GM20000 (cell line): Measurements from ENCODE around the gene TAF1D.
"Not testable (repeated sequence)": the region's sequence is repeated elsewhere in the genome, so short reads cannot be mapped to it uniquely, and the experiment has no call there.

Source experiments
- DNase-seq: peaks from one replicate; pipeline ENCODE4 v3.0.0; 2012; ENCODE audit warnings: low spot score
- TF ChIP-seq, protein P1 (sequence below): IDR thresholded peaks from 2 replicates; pipeline ENCODE4 v1.5.1; 2012; ENCODE audit warnings: mild to moderate bottlenecking, control low read depth; ENCODE audit errors: extremely low read depth, missing control alignments

TAF1D gene

GRCh38 chr11:93761910-93762309, 20.6 kb upstream of the TAF1D start:
- DNase-seq, result no peak
- TF ChIP-seq, protein P1, sequence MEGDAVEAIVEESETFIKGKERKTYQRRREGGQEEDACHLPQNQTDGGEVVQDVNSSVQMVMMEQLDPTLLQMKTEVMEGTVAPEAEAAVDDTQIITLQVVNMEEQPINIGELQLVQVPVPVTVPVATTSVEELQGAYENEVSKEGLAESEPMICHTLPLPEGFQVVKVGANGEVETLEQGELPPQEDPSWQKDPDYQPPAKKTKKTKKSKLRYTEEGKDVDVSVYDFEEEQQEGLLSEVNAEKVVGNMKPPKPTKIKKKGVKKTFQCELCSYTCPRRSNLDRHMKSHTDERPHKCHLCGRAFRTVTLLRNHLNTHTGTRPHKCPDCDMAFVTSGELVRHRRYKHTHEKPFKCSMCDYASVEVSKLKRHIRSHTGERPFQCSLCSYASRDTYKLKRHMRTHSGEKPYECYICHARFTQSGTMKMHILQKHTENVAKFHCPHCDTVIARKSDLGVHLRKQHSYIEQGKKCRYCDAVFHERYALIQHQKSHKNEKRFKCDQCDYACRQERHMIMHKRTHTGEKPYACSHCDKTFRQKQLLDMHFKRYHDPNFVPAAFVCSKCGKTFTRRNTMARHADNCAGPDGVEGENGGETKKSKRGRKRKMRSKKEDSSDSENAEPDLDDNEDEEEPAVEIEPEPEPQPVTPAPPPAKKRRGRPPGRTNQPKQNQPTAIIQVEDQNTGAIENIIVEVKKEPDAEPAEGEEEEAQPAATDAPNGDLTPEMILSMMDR, result no peak

DNA sequence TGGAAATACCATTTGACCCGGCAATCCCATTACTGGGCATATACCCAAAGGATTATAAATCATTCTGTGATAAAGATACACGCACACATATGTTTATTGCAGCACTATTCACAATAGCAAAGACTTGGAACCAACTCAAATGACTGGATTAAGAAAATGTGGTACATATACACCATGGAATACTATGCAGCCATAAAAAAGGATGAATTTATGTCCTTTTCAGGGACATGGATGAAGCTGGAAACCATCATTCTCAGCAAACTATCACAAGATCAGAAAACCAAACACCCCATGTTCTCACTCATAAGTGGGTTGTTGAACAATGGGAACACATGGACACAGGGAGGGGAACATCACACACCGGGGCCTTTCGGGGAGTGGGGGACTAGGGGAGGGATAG, 17.8 kb upstream of the TAF1D start:
- DNase-seq, result not testable (repeated sequence)

DNA sequence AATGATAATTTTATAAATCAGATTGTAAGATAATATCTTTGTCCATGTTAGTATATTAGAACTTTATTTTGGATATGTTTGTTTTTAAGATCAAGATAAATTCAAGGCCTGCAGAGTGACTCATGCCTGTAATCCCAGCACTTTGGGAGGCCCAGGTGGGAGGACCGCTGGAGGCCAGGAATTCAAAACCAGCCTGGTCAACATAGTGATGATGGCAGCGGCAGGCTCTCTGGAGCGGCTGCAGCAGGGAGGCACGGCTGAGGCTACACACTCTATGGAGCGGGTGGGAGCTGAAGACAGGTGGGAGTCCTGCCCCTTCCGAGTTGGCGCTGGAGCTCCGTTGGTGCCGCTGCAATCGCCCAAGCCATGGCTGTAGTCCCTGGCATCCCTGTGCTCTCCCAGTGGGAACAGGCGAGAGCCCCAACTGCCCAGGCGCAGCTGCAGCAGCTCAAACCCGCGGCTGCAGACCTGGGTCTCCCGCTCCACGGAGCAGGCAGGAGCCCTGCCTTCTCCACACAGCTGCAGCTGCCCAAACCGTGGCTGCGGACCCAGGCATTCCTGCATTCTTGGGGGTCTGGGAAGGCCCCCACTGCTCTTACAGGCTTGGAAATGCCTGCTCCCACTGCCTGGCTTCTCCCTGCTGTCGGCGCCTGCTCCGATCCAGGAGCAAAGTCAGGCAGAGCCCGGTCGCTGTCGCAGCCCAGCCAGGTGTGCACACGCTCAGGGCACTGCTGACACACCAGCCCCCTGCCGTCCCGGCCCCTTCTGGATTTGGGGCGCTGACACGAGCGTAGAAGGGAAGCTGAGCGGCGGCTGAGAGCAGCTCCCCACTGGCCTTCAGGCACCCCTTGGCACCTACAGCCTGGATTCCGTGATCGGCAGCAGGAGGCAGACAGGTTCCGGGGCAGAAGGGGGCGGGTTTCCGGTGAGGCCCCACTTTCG, 16.9 kb upstream of the TAF1D start:
- TF ChIP-seq, protein P1, result no peak
- no peak for DNase-seq

DNA sequence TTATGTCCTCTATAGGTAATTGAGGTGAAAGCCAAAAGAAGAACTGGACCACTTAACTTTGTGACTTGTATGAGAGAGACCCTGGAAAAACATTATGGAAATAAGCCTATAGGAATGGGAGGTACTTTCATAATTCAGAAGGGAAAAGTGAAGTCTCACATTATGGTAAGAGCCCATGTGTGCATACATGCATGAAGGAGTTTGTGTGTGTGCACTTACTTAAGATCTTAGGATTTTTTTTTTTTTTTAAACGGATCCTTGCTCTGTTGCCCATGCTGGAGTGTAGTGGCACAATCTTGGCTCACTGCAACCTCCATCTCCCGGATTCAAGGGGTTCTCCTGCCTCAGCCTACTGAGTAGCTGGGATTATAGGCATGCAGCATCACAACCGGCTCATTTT, 16.0 kb upstream of the TAF1D start:
- no peak for DNase-seq
- TF ChIP-seq, protein P1, result no peak

DNA sequence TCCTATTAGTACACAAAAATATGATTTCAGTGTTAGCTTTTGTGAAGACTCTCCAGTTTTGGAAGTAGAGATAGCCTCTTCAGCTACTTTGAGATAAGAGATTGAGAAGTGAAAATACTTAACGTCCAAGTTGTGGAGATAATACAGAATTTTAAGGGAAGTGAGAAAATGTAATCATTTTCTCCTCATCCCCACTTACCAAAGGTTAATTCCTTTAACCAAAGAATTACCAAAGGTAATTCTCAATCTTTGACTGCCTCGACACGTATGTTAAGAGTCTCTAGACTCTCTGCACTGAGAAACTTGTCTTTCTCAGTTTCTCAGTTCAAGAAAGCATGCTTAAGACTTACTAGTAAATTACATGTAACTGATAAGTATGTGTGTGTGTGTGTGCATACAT, 15.5 kb upstream of the TAF1D start:
- peak; percentile 23 for DNase-seq

GRCh38 chr11:93753241-93753640, 11.9 kb upstream of the TAF1D start:
- TF ChIP-seq, protein P1, result no peak
- no peak for DNase-seq

More for the DNA sequence above, 15.5 kb upstream of the TAF1D start:
- TF ChIP-seq, protein P1, result no peak

GRCh38 chr11:93751001-93751400, 9.7 kb upstream of the TAF1D start:
- TF ChIP-seq, protein P1, result no peak

DNA sequence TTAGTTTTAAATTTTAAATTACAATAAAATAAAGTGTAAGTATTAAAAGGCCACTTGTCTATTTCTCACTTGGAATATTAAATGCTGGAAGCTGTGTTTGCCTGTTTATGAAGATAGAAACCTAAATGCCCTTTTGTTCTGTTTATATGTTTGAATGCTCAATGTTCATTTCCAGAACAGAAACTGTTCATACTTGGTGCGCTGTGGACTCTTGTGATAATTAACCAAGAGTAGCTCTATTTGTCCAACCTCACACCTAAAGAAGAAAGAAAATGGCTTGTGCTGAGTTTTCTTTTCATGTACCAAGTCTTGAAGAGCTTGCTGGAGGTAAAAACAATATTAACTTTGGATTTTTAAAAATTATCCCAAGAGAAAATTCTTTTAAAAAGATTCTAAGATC, 5.8 kb upstream of the TAF1D start:
- peak; percentile 42 for DNase-seq
- TF ChIP-seq, protein P1, result no peak

More at GRCh38 chr11:93751001-93751400, 9.7 kb upstream of the TAF1D start:
- no peak for DNase-seq
